Suprapubic skin (tissue), 4 donors: Measurements from ENCODE around the gene UCP3. TPM values are rescaled to one million over a fixed set of nuclear protein-coding genes. Genes with fewer than 3 reads are reported as not detected.

ENCODE experiments used
- DNase-seq, 2 donors: peaks; one replicate each; pipeline ENCODE4 v3.0.0-alpha.2; 2019; ENCODE audit warnings: low spot score in 2 of 2
- H3K27ac ChIP-seq: fragments of 200-600 bp; sonication (generic); one replicate; pipeline ENCODE4 v1.5.1; 2019
- H3K27me3 ChIP-seq: fragments of 200-600 bp; sonication (generic); one replicate; pipeline ENCODE4 v1.5.1; 2019
- H3K36me3 ChIP-seq: fragments of 200-600 bp; sonication (generic); one replicate; pipeline ENCODE4 v1.5.1; 2019
- H3K4me1 ChIP-seq: fragments of 200-600 bp; sonication (generic); one replicate; pipeline ENCODE4 v1.5.1; 2019
- H3K4me3 ChIP-seq: fragments of 200-600 bp; sonication (generic); one replicate; pipeline ENCODE4 v1.5.1; 2019; ENCODE audit warnings: mild to moderate bottlenecking
- H3K9me3 ChIP-seq: fragments of 200-600 bp; sonication (generic); one replicate; pipeline ENCODE4 v1.5.1; 2019
- EP300 ChIP-seq: sonication (generic); formaldehyde crosslinking; IDR thresholded peaks from one replicate; pipeline ENCODE4 v1.6.1; 2017; ENCODE audit warnings: antibody characterized with exemption
- POLR2A ChIP-seq, 2 donors: fragments of 450-650 bp; IDR thresholded peaks; one replicate each; pipeline ENCODE4 v1.6.1; 2017; ENCODE audit warnings: antibody characterized with exemption in 2 of 2, mild to moderate bottlenecking in 2 of 2, moderate library complexity in 2 of 2
- POLR2AphosphoS5 ChIP-seq, 3 donors: sonication (generic); formaldehyde crosslinking; IDR thresholded peaks; one replicate each; pipeline ENCODE4 v1.6.1; 2017; ENCODE audit warnings: antibody characterized with exemption in 3 of 3
- WGBS: methylation state at CpG from one replicate; pipeline ENCODE4 v1.1.5; 2018; 5-methylcytosine and 5-hydroxymethylcytosine counted together
- total RNA-seq, 4 donors: library from RNA; depleted of rRNA; stranded (reverse); fragments of >200 nt; gene quantifications; one replicate each; pipeline ENCODE4 v1.1.0, GENCODE V29; 2016
- TF ChIP-seq, protein P1 (sequence below), 2 donors: fragments of 200-600 bp in 1 of 2; fragments of 450-650 bp in 1 of 2; sonication (generic) in 1 of 2; IDR thresholded peaks; one replicate each; pipeline ENCODE4 v1.5.1; 2016 to 2019; ENCODE audit warnings: antibody characterized with exemption in 2 of 2, mild to moderate bottlenecking in 1 of 2, moderate library complexity in 1 of 2

The UCP3 gene
- total RNA-seq, 4 donors from 2014 or later = 2.3 to 6.6 (median 3.9) TPM

DNA sequence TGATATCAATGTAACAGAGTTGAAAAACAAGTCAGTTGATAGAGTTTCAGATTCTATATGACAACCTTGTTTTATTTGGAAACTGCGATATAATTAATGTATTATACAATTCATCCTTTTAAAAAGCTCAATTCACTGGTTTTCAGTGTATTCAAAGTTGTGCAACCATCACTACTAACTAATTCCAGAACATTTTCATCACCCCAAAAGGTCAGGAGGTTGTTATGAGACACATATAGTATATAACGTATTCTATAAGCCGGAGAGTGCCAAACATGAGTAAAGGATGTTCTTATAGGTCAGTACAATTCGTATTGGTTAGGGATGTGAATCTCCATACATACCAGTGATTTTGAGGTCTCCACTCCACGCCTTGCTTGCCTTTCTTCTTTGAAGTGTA, 40.1 kb upstream of the UCP3 start:
- no peak for DNase-seq
- WGBS = 95% methylated on average over 5 of the region's 5 CpGs
- Histone ChIP-seq H3K36me3 (peaks cover 45% of the 10 kb centered on the region), H3K9me3 (no peaks in the 10 kb centered on the region), H3K4me3 (no peak overlapping the region), H3K27me3 (no peaks in the 10 kb centered on the region), H3K4me1 (no peaks in the 10 kb centered on the region), H3K27ac (no peak overlapping the region)
- no peak for TF ChIP-seq POLR2A (IDR thresholded peaks at IDR 0.05)

DNA sequence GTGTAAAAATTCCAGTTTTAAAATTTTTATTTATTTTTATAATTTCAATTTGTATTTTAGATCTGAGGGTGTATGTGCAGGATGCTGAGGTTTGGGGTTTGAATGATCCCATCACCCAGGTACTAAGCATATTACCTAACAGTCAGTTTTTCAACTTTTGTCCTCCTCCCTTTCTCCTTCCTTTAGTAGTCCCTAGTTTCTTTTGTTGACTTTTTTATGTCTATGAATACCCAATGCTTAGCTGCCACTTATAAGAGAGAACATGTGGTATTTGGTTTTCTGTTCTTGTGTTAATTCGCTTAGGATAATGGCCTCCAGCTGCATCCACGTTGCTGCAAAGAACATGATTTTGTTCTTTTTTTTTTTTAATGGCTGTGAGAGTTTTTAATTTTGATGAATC, 35.7 kb upstream of the UCP3 start:
- no peak for DNase-seq
- 81% methylated on average over 2 of the region's 2 CpGs for WGBS
- no peaks in the 10 kb centered on the region for H3K4me1 ChIP-seq
- H3K4me3 ChIP-seq = no peak overlapping the region
- TF ChIP-seq POLR2A (IDR thresholded peaks at IDR 0.05) = no peak
- TF ChIP-seq POLR2AphosphoS5 (IDR thresholded peaks at IDR 0.05) = no peak
- TF ChIP-seq, protein P1, sequence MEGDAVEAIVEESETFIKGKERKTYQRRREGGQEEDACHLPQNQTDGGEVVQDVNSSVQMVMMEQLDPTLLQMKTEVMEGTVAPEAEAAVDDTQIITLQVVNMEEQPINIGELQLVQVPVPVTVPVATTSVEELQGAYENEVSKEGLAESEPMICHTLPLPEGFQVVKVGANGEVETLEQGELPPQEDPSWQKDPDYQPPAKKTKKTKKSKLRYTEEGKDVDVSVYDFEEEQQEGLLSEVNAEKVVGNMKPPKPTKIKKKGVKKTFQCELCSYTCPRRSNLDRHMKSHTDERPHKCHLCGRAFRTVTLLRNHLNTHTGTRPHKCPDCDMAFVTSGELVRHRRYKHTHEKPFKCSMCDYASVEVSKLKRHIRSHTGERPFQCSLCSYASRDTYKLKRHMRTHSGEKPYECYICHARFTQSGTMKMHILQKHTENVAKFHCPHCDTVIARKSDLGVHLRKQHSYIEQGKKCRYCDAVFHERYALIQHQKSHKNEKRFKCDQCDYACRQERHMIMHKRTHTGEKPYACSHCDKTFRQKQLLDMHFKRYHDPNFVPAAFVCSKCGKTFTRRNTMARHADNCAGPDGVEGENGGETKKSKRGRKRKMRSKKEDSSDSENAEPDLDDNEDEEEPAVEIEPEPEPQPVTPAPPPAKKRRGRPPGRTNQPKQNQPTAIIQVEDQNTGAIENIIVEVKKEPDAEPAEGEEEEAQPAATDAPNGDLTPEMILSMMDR (IDR thresholded peaks at IDR 0.05) = no peak
- no peak for TF ChIP-seq EP300
- H3K9me3 ChIP-seq = no peaks in the 10 kb centered on the region
- H3K27ac ChIP-seq = no peak overlapping the region
- peaks cover 57% of the 10 kb centered on the region for H3K36me3 ChIP-seq
- H3K27me3 ChIP-seq = no peaks in the 10 kb centered on the region

DNA sequence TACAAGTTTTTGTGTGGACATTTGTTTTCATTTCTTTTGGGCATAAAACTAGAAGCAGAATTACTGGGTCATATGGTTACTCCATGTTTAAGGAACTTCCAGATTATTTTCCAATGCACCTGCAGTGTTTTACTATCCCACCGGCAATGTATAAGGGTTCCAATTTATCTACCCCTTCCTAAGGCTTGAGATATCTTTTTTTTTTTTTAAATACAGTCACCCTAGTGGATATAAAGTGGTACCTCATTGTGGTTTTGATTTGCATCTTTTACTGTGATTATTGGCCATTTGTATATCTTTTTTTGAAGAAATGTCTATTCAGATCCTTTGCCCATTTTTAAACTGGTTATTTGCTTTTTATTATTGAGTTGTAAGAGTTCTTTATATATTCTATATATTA, 34.6 kb upstream of the UCP3 start:
- Histone ChIP-seq H3K4me3 (no peak overlapping the region), H3K4me1 (no peaks in the 10 kb centered on the region), H3K9me3 (no peaks in the 10 kb centered on the region), H3K27ac (no peak overlapping the region), H3K27me3 (no peaks in the 10 kb centered on the region), H3K36me3 (peaks cover 59% of the 10 kb centered on the region)
- no peak for DNase-seq
- no peak for TF ChIP-seq POLR2A (IDR thresholded peaks at IDR 0.05)
- TF ChIP-seq, protein P1 (IDR thresholded peaks at IDR 0.05) = no peak
- TF ChIP-seq POLR2AphosphoS5 (IDR thresholded peaks at IDR 0.05) = no peak
- TF ChIP-seq EP300 = no peak
- WGBS = 95% methylated on average over 1 of the region's 1 CpG

DNA sequence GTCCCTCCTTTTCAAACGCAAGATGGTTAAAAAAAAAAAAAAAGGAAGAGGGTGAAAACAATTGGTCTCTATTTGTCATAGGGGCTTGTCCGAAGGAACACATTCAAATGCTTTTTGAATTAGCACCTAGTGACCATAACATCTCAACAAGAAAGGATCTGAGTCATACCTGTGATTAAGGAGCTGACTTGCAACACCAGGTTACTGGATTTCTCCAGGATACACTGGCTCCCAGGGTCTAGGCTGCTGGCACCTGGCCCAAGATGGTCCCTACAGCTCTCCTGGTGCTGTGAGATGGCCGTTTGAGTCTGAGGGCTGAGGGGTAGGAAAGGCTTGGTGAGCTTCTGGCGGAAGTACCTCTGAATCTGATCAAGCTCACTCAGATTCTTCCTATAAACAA, 28.4 kb upstream of the UCP3 start:
- Histone ChIP-seq H3K27ac (no peak overlapping the region), H3K4me1 (no peaks in the 10 kb centered on the region), H3K4me3 (no peak overlapping the region), H3K27me3 (no peaks in the 10 kb centered on the region), H3K9me3 (no peaks in the 10 kb centered on the region), H3K36me3 (peaks cover 90% of the 10 kb centered on the region)
- no peak for DNase-seq
- TF ChIP-seq, protein P1 (IDR thresholded peaks at IDR 0.05) = no peak
- TF ChIP-seq POLR2AphosphoS5 (IDR thresholded peaks at IDR 0.05) = no peak
- TF ChIP-seq POLR2A (IDR thresholded peaks at IDR 0.05) = no peak
- no peak for TF ChIP-seq EP300
- WGBS = 86% methylated on average over 4 of the region's 4 CpGs

DNA sequence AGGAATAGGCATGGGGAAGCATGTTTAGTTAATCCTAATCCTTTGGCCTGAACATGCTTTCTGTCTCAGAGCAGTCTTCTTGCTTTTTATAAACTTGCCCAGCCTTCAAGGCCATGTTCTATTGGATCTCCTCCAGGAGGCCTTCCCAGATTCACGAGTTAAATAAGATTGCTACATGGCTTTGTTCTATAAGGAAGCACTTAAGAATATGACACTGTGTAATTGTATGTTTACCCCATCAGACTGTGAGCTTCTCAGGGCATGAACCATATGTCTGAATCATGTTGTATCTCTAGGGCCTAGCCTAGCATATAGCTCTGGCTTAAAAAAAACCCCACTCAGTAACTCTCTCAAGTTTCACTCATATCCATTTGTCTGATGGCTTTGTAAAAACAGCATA, 26.4 kb upstream of the UCP3 start:
- Histone ChIP-seq H3K27ac (no peak overlapping the region), H3K36me3 (peaks cover 87% of the 10 kb centered on the region), H3K4me3 (no peak overlapping the region), H3K4me1 (no peaks in the 10 kb centered on the region), H3K9me3 (no peaks in the 10 kb centered on the region), H3K27me3 (no peaks in the 10 kb centered on the region)
- DNase-seq = no peak
- TF ChIP-seq EP300 (no peak), POLR2A (IDR thresholded peaks at IDR 0.05) (no peak), POLR2AphosphoS5 (IDR thresholded peaks at IDR 0.05) (no peak)
- TF ChIP-seq, protein P1 (IDR thresholded peaks at IDR 0.05) = no peak
- 77% methylated on average over 1 of the region's 1 CpG for WGBS

DNA sequence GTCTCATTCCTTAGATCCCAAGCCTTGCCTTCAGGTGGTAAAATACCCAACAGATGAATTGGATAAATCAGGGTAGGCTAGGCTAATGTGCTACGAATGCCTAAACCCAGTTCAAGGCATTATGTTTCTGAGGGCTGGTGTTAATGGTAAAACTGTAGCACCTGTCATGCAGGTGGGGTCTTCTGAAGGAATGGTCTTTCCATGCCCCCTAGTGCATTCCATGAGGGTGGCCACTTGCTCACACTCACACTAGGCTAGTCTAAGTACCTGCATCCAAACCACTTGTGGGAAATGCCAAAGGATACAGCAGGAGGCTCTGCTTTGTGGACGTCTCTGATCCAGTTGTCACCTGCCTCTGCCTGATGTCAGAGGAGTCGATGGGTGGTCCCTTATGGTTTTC, 24.2 kb upstream of the UCP3 start:
- 91% methylated on average over 3 of the region's 3 CpGs for WGBS
- H3K36me3 ChIP-seq = peaks cover 75% of the 10 kb centered on the region
- TF ChIP-seq EP300 (no peak), POLR2A (IDR thresholded peaks at IDR 0.05) (no peak), POLR2AphosphoS5 (IDR thresholded peaks at IDR 0.05) (no peak)
- TF ChIP-seq, protein P1 (IDR thresholded peaks at IDR 0.05) = no peak
- no peak overlapping the region for H3K27ac ChIP-seq
- no peaks in the 10 kb centered on the region for H3K4me1 ChIP-seq
- no peaks in the 10 kb centered on the region for H3K27me3 ChIP-seq
- no peak for DNase-seq
- no peak overlapping the region for H3K4me3 ChIP-seq
- H3K9me3 ChIP-seq = no peaks in the 10 kb centered on the region
